NT2/D1 (cell line): Measurements from ENCODE around the gene MARS1.

Source experiments
- SUZ12 ChIP-seq: IDR thresholded peaks from 2 replicates; pipeline ENCODE4 v1.6.1; 2011; ENCODE audit not compliant: insufficient read length, insufficient read depth; ENCODE audit errors: extremely low read depth
- ZNF274 ChIP-seq: IDR thresholded peaks from 2 replicates; pipeline ENCODE4 v1.6.1; 2011; ENCODE audit warnings: mild to moderate bottlenecking, low read depth, low read length

DNA sequence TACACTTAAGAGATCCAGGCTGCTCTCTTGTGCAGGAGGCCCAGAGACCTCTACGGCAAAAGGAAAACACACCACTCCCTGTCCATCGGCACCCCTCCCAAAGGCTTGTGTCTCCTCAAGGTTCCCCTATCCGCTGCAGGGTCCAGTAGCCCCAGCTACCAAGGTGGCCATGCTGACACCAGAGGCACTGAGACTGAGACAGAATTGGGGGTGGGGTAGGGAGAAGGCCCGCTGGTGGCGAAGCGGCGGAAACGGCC, 31.9 kb downstream of the MARS1 start:
- TF ChIP-seq ZNF274 (no peak), SUZ12 (no peak)
